GM18868 (cell line): Measurements from ENCODE around the gene COBLL1.

Source experiments
- ATAC-seq: cut with Tn5 transposase; IDR thresholded peaks from one replicate; pipeline ENCODE4 v1.9.1; 2021; ENCODE audit warnings: mild to moderate bottlenecking, moderate library complexity; ENCODE audit not compliant: unreplicated experiment

Gene COBLL1

GRCh38 chr2:164823126-164823525 is 18.5 kb downstream of the COBLL1 start:
- ATAC-seq, result no peak

GRCh38 chr2:164821338-164821737 is 20.3 kb downstream of the COBLL1 start:
- no peak for ATAC-seq

- ATAC-seq, result no peak
These were observed 23.2 kb downstream of the COBLL1 start for GRCh38 chr2:164818149-164819136.

GRCh38 chr2:164816900-164817299 is 24.7 kb downstream of the COBLL1 start:
- ATAC-seq, result no peak

- ATAC-seq, result no peak
These were observed 25.6 kb downstream of the COBLL1 start for GRCh38 chr2:164816046-164816445.

- ATAC-seq, result no peak
These were observed 26.4 kb downstream of the COBLL1 start for GRCh38 chr2:164815071-164815793.

- no peak for ATAC-seq
These were observed 28.1 kb downstream of the COBLL1 start for GRCh38 chr2:164813535-164813934.

- no peak for ATAC-seq
These were observed 29.2 kb downstream of the COBLL1 start for GRCh38 chr2:164812378-164812777.

GRCh38 chr2:164811819-164812218 is 29.8 kb downstream of the COBLL1 start:
- ATAC-seq, result no peak

GRCh38 chr2:164810843-164811242 is 30.8 kb downstream of the COBLL1 start:
- ATAC-seq, result no peak

- ATAC-seq, result no peak
These were observed 32.8 kb downstream of the COBLL1 start for GRCh38 chr2:164808776-164809175.

- ATAC-seq, result no peak
These were observed 37.7 kb downstream of the COBLL1 start for GRCh38 chr2:164803776-164804466.

GRCh38 chr2:164802095-164802707 is 39.4 kb downstream of the COBLL1 start:
- ATAC-seq, result no peak

GRCh38 chr2:164800572-164800971 is 41.1 kb downstream of the COBLL1 start:
- ATAC-seq, result no peak

- no peak for ATAC-seq
These were observed 44.0 kb downstream of the COBLL1 start for GRCh38 chr2:164797627-164798026.

GRCh38 chr2:164796999-164797398 is 44.6 kb downstream of the COBLL1 start:
- no peak for ATAC-seq

- ATAC-seq, result no peak
These were observed 47.0 kb downstream of the COBLL1 start for GRCh38 chr2:164794432-164795231.

- ATAC-seq, result no peak
These were observed 47.6 kb downstream of the COBLL1 start for GRCh38 chr2:164794016-164794415.

GRCh38 chr2:164793529-164793928 is 48.1 kb downstream of the COBLL1 start:
- ATAC-seq, result no peak
